ENCODE data around the gene AK8. TPM values are rescaled to one million over a fixed set of nuclear protein-coding genes. Genes with fewer than 3 reads are reported as not detected.

The AK8 gene
- total and polyA plus RNA-seq, 2 experiments from 2014 or later = 0.14 to 0.78 TPM

DNA sequence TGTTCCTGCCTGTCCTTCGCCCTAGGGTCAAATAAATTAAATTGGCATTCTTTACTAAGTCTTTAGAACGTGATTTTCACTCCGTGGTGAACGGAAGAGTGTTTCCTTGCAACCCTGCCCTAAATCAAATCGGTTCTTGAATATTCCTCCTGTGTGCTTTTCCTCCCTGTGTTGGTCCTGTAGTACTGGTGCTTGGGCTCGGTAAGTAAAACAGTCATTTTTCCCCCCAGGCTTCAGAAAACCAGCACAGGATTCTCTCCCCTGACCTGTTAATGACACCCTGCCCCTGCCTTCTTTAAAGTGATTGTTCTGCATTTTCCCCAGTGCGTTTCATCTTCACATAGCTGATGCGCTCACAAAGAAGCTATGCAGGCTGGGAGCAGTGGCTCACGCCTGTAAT lies 96.0 kb downstream of the AK8 start (continued):
- TF ChIP-seq, protein P1, sequence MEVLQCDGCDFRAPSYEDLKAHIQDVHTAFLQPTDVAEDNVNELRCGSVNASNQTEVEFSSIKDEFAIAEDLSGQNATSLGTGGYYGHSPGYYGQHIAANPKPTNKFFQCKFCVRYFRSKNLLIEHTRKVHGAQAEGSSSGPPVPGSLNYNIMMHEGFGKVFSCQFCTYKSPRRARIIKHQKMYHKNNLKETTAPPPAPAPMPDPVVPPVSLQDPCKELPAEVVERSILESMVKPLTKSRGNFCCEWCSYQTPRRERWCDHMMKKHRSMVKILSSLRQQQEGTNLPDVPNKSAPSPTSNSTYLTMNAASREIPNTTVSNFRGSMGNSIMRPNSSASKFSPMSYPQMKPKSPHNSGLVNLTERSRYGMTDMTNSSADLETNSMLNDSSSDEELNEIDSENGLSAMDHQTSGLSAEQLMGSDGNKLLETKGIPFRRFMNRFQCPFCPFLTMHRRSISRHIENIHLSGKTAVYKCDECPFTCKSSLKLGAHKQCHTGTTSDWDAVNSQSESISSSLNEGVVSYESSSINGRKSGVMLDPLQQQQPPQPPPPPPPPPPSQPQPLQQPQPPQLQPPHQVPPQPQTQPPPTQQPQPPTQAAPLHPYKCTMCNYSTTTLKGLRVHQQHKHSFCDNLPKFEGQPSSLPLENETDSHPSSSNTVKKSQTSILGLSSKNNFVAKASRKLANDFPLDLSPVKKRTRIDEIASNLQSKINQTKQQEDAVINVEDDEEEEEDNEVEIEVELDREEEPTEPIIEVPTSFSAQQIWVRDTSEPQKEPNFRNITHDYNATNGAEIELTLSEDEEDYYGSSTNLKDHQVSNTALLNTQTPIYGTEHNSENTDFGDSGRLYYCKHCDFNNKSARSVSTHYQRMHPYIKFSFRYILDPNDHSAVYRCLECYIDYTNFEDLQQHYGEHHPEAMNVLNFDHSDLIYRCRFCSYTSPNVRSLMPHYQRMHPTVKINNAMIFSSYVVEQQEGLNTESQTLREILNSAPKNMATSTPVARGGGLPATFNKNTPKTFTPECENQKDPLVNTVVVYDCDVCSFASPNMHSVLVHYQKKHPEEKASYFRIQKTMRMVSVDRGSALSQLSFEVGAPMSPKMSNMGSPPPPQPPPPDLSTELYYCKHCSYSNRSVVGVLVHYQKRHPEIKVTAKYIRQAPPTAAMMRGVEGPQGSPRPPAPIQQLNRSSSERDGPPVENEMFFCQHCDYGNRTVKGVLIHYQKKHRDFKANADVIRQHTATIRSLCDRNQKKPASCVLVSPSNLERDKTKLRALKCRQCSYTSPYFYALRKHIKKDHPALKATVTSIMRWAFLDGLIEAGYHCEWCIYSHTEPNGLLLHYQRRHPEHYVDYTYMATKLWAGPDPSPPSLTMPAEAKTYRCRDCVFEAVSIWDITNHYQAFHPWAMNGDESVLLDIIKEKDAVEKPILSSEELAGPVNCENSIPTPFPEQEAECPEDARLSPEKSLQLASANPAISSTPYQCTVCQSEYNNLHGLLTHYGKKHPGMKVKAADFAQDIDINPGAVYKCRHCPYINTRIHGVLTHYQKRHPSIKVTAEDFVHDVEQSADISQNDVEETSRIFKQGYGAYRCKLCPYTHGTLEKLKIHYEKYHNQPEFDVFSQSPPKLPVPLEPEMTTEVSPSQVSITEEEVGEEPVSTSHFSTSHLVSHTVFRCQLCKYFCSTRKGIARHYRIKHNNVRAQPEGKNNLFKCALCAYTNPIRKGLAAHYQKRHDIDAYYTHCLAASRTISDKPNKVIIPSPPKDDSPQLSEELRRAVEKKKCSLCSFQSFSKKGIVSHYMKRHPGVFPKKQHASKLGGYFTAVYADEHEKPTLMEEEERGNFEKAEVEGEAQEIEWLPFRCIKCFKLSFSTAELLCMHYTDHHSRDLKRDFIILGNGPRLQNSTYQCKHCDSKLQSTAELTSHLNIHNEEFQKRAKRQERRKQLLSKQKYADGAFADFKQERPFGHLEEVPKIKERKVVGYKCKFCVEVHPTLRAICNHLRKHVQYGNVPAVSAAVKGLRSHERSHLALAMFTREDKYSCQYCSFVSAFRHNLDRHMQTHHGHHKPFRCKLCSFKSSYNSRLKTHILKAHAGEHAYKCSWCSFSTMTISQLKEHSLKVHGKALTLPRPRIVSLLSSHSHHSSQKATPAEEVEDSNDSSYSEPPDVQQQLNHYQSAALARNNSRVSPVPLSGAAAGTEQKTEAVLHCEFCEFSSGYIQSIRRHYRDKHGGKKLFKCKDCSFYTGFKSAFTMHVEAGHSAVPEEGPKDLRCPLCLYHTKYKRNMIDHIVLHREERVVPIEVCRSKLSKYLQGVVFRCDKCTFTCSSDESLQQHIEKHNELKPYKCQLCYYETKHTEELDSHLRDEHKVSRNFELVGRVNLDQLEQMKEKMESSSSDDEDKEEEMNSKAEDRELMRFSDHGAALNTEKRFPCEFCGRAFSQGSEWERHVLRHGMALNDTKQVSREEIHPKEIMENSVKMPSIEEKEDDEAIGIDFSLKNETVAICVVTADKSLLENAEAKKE (CRISPR knock-in tag; IDR thresholded peaks at IDR 0.05) = no peak
- no peak for TF ChIP-seq JUNB (IDR thresholded peaks at IDR 0.05; ENCODE audit: unreplicated experiment)
- no peak for TF ChIP-seq STAT1 (IDR thresholded peaks at IDR 0.05; ENCODE audit: unreplicated experiment)
- TF ChIP-seq, protein P2, sequence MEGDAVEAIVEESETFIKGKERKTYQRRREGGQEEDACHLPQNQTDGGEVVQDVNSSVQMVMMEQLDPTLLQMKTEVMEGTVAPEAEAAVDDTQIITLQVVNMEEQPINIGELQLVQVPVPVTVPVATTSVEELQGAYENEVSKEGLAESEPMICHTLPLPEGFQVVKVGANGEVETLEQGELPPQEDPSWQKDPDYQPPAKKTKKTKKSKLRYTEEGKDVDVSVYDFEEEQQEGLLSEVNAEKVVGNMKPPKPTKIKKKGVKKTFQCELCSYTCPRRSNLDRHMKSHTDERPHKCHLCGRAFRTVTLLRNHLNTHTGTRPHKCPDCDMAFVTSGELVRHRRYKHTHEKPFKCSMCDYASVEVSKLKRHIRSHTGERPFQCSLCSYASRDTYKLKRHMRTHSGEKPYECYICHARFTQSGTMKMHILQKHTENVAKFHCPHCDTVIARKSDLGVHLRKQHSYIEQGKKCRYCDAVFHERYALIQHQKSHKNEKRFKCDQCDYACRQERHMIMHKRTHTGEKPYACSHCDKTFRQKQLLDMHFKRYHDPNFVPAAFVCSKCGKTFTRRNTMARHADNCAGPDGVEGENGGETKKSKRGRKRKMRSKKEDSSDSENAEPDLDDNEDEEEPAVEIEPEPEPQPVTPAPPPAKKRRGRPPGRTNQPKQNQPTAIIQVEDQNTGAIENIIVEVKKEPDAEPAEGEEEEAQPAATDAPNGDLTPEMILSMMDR (conservative IDR thresholded peaks at IDR 0.05; ENCODE audit: low read depth in 2 of 2) = no peak
- no peak for TF ChIP-seq POLR2AphosphoS5 (IDR thresholded peaks at IDR 0.05; ENCODE audit: low read depth)
- no peak for TF ChIP-seq ZNF331 (CRISPR knock-in tag; IDR thresholded peaks at IDR 0.05; ENCODE audit: low read depth)
- TF ChIP-seq NANOG (IDR thresholded peaks at IDR 0.05; ENCODE audit: borderline replicate concordance) = no peak
- no peak for TF ChIP-seq ETS1 (IDR thresholded peaks at IDR 0.05)
- no peak for TF ChIP-seq ZNF114 (CRISPR knock-in tag; IDR thresholded peaks at IDR 0.05)

All from GM23338 (cell line).